Esophagus squamous epithelium (tissue), 4 donors: ENCODE results near the gene SATB1.

Experiments
- POLR2A ChIP-seq, 4 donors: fragments of 450-650 bp; IDR thresholded peaks; one replicate each; pipeline ENCODE4 v1.6.1; 2017; ENCODE audit warnings: antibody characterized with exemption in 4 of 4, mild to moderate bottlenecking in 4 of 4, moderate library complexity in 3 of 4
- TF ChIP-seq, protein P1 (sequence below), 6 experiments: fragments of 450-650 bp in 4 of 6; fragments of 200-600 bp in 2 of 6; sonication (generic) in 2 of 6; IDR thresholded peaks; one replicate each; pipeline ENCODE4 v1.5.1; 2016 to 2019; ENCODE audit warnings: antibody characterized with exemption in 6 of 6, mild to moderate bottlenecking in 4 of 6, moderate library complexity in 4 of 6

DNA sequence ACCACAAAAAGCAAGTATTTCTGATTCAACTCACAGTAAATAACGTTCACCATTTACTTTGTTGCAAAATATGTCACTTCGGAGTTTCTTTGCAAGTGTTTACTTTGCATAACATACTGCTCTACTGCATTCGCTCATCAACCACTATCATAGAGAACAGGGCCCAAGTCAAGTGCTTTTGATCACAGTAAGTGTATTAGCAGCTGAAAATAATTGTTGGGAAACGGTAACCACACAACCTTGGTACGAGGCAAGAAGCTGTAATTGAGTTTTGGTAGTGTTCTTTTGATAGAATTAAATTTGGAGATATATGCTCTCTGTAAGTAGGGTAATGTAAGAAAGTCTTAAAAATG is 80.1 kb downstream of the SATB1 start:
- TF ChIP-seq POLR2A (IDR thresholded peaks at IDR 0.05), result no peak
- TF ChIP-seq, protein P1, sequence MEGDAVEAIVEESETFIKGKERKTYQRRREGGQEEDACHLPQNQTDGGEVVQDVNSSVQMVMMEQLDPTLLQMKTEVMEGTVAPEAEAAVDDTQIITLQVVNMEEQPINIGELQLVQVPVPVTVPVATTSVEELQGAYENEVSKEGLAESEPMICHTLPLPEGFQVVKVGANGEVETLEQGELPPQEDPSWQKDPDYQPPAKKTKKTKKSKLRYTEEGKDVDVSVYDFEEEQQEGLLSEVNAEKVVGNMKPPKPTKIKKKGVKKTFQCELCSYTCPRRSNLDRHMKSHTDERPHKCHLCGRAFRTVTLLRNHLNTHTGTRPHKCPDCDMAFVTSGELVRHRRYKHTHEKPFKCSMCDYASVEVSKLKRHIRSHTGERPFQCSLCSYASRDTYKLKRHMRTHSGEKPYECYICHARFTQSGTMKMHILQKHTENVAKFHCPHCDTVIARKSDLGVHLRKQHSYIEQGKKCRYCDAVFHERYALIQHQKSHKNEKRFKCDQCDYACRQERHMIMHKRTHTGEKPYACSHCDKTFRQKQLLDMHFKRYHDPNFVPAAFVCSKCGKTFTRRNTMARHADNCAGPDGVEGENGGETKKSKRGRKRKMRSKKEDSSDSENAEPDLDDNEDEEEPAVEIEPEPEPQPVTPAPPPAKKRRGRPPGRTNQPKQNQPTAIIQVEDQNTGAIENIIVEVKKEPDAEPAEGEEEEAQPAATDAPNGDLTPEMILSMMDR (IDR thresholded peaks at IDR 0.05), result no peak
